HG03558 (cell line): Measurements from ENCODE around the gene MTG2.

Experiments used
- ATAC-seq: cut with Tn5 transposase; IDR thresholded peaks from one replicate; pipeline ENCODE4 v1.9.1; 2021; ENCODE audit warnings: moderate number of reproducible peaks; ENCODE audit not compliant: unreplicated experiment; ENCODE audit errors: extremely low read depth

Gene MTG2

GRCh38 chr20:62178316-62179161 is 4.3 kb upstream of the MTG2 start:
- no peak for ATAC-seq

- ATAC-seq, result no peak
These were observed 3.7 kb upstream of the MTG2 start for GRCh38 chr20:62179162-62179504.

- no peak for ATAC-seq
These were observed 1.0 kb upstream of the MTG2 start for GRCh38 chr20:62181808-62182207.

GRCh38 chr20:62183426-62184142 is 756 bp downstream of the MTG2 start:
- ATAC-seq, result no peak

GRCh38 chr20:62186096-62186426 is 3.2 kb downstream of the MTG2 start:
- ATAC-seq, result no peak

GRCh38 chr20:62186887-62187866 is 4.3 kb downstream of the MTG2 start:
- no peak for ATAC-seq

- ATAC-seq, result no peak
These were observed 8.0 kb downstream of the MTG2 start for GRCh38 chr20:62190639-62191411.

- ATAC-seq, result no peak
These were observed 9.1 kb downstream of the MTG2 start for GRCh38 chr20:62191781-62192559.

- ATAC-seq, result no peak
These were observed 9.8 kb downstream of the MTG2 start for GRCh38 chr20:62192635-62193034.

GRCh38 chr20:62193079-62194025 is 10.5 kb downstream of the MTG2 start:
- ATAC-seq, result no peak

GRCh38 chr20:62195075-62195405 is 12.2 kb downstream of the MTG2 start:
- no peak for ATAC-seq

- no peak for ATAC-seq
These were observed 12.9 kb downstream of the MTG2 start for GRCh38 chr20:62195736-62196135.

- no peak for ATAC-seq
These were observed 13.5 kb downstream of the MTG2 start for GRCh38 chr20:62196286-62196685.

- ATAC-seq, result no peak
These were observed 14.5 kb downstream of the MTG2 start for GRCh38 chr20:62197311-62197710.

- no peak for ATAC-seq
These were observed 15.0 kb downstream of the MTG2 start for GRCh38 chr20:62197801-62198200.

- ATAC-seq, result no peak
These were observed 15.7 kb downstream of the MTG2 start for GRCh38 chr20:62198496-62198895.

- ATAC-seq, result no peak
These were observed 16.1 kb downstream of the MTG2 start for GRCh38 chr20:62198931-62199330.

- ATAC-seq, result no peak
These were observed 17.8 kb downstream of the MTG2 start for GRCh38 chr20:62200491-62201172.
